NCI-H510A treated with DMSO at 0.1 percent for 48 hours (cell line): ENCODE measurements around the gene METRN.
"Not testable (repeated sequence)": the region's sequence is repeated elsewhere in the genome, so short reads cannot be mapped to it uniquely, and the experiment has no call there.

Source experiments
- DNase-seq: peaks from one replicate; lab custom pipeline; 2025; lab: John Stamatoyannopoulos, UW

The METRN gene

DNA sequence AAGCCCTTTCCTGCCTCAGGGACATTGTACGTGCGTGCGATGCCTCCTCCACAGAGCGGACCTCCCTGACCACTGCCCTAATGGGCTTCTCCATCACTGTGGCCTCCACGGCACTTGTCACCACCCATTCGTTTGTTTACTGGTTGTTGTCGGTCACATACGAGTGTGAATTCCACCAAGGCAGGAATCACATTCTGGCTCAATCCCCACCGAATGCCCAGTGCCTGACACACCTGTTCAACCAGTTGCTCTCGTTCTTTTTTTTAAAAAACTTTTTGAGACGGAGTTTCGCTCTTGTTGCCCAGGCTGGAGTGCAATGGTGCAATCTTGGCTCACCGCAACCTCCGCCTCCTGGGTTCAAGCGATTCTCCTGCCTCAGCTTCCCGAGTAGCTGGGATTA, 23.7 kb upstream of the METRN start:
- not testable (repeated sequence) for DNase-seq

DNA sequence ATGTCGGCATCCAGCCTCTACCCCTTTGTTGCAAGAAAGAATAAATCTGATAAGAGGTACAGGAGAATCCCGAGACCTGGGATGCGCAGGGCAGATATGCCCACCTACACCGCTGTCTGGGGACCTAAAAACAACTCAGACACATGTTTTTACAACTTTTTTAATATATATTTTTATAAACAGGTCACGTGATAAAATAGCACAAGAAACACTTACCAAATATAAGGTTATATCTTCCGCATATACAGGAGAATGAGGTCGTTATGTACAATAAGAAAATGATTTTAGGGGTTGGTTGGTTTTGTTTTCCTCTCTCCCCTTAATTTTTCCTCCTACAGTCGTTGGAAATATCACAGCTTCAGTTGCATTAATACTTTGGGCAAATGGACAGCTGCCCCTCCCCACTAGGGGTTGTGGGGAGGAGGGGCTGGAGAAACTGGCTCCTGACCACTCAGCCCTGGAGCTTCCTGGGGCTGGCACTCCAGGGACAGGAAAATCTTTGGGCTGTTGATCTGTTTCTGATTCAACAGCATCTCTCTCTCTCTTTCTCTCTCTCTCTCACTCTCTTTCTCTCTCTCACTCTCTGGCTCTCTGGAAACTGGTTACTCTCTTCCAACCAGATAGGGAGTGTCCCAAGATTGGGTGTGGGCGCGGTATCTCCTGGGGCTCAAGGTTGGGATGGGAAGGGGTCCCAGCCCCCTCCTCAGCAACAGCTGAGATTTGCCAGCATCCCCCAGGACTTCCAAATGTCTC, 22.4 kb upstream of the METRN start:
- no peak for DNase-seq

DNA sequence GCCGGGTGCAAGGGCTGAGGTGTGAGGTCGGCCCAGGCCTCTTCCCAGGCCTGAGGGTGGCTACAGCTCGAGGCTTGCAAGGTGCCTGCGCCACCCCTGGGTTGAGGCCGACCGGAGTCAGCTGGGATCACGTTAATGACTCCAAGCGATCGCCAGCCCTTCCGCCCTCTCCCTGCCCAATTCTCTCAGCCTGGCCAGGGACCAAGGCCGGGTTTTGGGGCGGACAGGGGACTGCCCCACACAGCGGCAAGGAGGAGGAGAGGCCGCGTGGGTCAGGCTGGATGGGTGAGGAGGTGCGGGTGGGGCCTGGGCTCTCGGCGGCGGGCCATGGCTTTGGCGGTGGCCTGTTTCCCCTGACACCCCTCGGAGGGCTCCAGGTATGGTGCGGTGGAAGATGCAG, 21.6 kb upstream of the METRN start:
- no peak for DNase-seq

DNA sequence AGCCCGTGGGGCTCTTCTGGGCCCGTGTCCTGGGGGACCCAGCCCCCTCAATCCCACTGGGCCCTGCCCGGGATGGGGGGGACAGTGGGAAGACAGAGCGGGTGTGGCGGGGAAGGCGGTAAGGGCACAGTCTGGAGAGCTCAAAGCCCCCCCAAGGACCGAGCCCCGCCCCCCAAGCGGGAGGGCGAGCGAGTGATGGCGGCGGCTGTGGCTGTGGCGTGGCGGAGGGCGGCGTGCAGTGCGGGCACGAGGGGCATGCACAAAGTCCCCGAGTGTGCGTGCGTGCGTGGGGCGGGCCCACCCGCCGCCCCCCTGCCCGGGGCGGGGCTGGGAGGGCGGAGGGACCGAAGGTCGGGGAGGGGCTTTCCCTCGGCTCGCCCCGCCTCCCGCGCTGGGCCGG, 21.2 kb upstream of the METRN start:
- no peak for DNase-seq

DNA sequence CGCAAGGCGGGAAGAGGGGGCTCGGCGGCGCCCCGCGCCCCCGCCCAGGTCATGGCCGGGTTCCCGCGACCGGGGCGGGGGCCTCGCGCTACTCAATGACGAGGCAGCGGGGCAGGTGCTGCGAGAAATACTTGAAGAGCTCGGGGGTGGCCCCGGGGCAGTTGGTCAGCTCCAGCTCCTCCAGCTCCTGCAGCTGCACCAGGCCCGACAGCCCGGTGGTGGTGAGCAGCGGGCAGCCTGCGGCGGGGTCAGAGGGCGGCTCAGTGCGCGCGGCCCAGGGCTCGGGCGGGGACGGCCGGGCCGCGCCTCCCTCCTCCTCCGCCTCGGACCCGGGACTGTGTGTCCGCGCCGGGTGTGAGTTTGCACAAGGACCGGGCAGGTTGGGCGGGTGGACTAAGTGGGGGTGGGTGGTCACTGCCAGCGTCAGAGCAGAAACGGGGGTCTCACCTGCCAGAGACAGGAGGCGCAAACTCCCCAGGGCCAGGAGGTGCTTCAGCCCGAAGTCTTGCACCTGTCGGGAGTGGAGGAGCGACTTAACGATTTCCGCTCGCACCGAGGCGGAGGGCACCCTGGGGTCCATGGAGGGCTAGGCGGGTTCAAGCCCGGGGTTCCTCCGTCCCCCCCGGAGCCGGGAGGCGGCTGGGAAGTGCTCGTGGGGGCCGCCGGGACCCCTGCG, 20.6 kb upstream of the METRN start:
- no peak for DNase-seq

DNA sequence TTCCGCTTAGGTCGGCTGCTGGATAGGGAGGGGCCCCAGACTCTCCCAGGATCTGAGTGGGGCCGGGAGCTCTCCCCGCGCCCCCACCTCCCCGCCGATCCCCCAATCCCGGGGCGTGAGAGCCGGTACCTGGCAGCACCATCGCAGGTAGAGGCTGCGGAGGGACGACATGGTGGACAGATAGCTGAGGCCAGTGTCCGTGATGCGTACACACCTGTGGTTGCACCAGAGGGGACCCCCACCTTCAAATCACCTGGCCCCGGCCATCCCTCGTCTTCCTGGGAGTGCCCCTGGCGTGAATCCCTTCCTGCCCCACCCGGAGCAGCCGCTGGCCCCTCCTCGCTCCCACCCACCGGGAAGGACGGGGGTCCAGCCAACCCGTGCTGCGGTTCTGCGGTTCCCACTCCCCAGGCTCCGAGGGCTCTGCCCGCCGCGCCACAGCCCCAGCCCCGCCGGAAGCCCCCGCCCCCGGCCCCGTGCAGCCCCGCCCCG, 20.0 kb upstream of the METRN start:
- DNase-seq = no peak

DNA sequence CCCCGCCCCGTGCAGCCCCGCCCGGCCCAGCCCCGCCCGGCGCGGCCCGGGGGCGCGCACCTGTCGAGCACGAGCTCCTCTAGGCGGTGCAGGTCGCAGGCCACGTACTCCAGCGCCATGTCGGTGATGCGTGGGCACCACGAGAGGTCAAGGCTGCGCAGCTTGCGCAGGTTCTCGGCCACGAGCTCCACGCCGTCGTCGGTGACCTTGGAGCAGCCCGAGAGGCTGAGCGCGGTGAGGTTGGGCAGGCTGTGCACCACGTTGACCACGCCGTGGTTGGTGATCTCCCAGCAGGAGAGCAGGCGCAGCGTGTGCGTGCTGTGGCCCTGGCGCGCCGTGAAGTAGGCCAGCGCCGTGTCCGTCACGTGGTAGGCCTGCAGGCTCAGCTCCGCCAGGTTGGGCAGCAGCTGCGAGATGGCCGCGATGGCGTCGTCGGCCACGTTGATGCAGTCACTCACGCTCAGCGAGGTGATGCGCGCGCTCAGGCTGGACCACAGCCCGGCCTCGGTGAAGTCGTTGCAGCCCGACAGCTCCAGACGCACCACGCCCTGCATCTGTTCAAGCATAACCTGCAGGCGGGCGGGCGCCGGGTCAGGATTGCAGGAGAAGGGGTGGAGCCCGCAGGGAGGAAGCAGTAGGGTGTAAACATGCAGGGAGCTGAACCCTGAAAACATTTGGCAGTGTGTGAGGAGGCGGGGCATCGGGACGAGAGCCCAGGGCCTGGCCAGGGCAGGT, 19.4 kb upstream of the METRN start:
- peak; percentile 90 for DNase-seq

DNA sequence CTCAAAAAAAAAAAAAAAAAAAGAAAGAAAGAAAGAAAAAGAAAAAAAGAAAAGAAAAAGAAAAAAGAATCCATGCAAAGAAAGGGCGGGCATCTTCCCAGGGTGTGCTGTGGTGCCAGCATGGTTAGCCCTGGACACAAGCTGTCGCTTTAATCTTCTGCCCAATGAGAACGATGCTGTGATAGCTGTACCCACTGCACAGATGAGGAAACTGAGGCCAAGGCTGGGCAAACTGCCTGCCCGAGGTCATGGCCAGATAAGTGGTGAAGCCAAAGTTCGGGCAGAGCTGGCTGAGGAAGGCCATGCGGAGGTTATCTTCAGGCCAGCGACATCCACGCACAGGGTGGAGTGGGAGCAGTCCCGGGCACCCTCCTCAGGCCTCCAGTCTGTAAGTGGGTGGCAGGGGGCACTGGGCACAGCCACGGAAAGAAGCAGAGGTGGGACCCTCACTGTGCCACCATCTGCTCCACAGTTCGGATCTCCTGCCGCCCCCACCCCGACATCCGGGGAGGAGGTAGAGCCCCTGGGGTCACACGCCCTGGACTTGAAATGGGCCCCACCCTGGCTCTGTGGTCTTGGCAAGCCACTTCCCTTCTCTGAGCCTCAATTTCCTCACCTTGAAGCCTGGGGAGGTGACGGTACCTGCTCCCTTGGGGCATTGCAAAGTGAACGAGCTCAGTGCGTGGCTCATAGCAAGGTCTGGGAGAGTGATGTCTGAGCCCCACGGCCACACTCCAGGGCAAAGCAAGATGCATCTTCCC, 15.8 kb upstream of the METRN start:
- DNase-seq = no peak

DNA sequence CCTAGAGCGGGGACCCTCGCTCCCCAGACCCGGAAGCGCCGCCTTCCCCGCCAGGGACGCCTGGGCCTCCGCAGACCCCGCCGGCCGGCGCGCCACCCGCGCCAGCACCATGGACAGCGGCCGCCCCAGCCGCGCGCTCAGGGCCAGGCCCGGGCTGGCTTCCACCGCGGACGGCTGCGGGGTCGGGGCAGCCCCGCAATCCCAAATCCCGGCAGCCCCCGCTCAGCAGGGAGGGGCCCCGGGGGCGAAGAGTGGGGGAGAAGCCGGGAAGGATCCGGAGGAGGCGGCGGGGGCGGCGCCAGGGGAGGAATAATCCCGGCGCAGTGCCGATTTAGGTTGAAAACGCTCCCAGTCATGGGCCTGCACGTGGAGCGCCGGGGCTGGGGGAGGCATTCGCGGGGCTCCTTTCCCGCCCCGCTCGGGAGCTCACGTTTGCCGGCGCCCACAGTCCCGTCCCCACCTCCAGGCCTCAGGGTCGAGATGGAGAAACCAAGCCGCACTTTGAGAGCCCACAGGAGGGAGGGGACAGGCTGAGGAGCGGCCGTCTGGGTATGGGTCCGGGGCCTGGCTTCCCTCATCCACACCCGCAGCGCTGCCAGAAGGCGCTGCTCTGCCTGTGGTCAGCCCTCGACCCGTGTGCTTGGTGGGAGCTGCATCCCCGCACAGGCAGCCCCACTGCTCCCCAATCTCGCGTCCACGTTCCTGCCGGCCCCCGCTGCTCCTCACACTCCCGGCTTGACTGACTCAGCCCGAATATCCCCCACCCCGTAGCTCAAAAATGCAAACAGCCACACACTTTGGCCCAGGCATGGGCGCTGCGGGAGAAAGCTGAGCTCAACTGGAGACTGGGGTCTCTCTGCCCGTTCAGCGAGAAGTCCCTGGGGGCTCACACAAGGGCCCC, 14.0 kb upstream of the METRN start:
- no peak for DNase-seq

DNA sequence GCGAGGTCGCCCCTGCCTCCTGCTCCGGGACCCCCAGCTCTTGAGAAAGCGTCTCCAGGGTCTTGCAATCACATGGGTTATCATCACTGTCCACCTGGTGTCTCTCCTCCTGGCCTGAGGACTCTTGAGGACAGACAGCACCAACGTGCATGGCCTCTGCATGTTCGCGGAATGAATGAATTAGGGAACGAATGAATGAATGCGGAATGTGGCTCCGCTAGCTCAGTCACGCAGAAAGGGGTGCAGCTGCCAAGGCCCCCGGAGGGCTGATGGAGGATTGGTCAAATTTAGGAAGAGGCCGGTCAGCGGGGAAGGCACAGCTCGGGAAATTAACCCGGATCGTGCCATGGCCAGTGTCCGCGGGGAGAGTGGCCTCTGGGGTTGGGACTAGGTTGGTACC, 12.6 kb upstream of the METRN start:
- no peak for DNase-seq

DNA sequence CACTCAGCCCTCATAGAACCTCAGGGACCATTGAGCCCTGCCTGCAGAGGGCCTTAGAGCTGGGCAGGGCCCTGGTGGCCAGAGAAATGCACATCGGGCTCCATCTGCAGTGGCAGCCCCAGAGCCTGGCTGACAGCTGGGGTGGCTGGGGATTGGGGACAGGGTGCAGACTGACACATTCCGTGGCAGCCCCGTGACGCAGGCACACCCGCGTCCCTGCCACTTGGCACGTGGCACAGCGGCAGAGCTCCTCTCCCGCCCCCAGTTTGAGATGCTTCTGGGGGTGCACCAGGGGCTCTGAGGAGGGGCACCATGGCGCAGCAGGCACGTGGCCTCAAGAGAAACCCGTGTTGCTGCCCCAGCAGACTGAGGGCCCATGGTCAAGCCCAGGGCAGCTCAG, 11.5 kb upstream of the METRN start:
- no peak for DNase-seq

DNA sequence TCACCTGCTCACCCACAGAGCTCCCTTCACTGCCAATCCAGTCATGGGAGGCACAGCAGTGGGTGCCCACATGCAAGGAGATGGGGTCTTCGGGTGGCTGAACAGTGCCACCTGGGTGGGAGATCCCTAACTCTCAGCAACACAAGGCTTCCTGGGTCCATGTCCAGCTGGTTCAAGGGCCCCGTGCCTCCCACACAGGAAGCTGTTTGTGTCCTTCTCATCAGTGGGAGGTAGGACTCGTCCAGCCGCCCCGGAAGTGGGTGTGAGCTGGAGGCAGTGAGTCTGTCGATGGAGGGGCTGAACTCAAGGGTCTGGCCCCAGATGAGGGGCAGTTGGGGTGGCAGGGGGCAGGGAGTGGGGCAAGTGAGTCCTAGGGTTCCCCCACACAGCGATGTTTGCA, 10.9 kb upstream of the METRN start:
- no peak for DNase-seq

DNA sequence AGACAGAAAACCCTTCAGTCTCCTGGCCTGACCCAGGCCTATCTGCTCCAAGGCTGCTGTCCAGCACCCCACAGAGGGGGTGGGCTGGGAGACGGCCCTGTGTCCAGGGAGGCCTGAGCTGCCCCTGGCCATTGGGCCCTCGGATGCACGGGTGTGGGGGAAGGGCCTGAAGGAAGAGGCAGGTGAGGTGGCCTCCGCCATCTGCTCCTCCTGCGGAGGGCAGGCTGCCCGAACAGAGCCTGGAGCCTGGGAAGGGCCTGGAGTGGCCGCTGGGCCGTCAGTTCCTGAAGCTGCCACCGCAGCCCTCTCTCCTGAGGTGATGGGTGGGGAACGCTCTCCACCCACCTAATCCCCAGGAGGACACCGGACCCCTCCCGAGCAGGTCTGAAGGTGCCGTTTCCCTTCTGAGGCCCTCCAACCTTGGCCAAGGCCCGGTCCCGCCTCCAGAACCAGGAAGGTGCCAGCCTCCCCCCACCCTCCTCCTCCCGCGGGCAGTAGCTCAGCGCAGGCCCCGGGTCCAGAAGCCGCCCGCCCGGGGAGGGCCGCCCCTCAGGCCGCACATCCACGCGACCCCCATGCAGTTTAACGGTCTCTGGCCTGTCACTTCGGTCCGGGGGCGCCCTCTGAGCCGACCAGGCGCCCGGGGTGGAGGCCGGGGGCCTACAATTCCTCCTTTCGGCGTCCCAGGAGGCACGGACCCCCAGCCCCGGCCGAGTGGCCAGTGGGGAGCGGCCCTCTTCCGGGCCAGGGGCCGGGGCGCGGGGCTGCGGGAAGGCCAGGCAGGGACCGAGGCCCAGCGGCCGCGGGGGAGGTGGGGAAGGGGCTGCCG, 10.2 kb upstream of the METRN start:
- DNase-seq = no peak

DNA sequence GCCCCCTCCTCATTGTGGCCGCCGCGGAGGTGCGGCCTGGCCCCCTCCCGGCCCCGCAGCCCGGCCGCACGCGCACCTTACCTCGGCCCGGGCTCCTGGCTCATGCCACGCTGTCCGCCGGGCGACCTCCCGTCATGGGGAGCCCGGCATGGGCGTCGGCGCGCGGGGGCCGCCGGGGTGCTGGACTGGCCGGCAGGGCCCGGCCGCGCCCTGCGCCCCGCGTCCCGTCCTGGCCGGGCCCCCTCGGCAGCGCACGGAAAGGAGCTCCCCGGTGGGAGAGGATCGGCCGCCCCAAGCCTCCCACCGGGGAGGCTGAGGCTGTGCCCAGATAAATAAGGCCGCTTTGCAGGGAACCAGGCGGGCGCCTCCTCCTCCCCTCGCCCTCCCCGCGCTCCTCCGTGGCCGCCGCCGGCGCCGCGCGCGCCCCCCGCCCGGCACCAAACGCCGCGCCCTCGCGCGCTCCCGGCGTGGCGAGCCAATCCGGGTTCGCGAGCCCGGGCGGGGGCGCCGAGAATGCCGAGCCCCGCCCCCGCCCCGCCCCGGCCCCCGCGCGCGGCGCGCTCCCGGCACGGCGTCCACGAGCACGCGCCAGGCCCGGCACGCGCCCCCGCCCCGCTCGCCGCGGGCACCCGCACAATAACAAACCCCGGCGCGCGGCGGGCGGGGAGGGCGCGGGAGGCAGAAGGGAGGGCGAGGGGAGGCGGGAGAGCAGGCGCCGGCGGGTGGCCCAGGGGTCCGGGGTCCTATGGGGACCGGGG, 9.3 kb upstream of the METRN start, which contains the start of gene FBXL16:
TSS of gene FBXL16 (minus strand) at position 371 of the 758 bp plus-strand sequence. CDS start 8,396 bp downstream, outside the sequence.
- no peak for DNase-seq

DNA sequence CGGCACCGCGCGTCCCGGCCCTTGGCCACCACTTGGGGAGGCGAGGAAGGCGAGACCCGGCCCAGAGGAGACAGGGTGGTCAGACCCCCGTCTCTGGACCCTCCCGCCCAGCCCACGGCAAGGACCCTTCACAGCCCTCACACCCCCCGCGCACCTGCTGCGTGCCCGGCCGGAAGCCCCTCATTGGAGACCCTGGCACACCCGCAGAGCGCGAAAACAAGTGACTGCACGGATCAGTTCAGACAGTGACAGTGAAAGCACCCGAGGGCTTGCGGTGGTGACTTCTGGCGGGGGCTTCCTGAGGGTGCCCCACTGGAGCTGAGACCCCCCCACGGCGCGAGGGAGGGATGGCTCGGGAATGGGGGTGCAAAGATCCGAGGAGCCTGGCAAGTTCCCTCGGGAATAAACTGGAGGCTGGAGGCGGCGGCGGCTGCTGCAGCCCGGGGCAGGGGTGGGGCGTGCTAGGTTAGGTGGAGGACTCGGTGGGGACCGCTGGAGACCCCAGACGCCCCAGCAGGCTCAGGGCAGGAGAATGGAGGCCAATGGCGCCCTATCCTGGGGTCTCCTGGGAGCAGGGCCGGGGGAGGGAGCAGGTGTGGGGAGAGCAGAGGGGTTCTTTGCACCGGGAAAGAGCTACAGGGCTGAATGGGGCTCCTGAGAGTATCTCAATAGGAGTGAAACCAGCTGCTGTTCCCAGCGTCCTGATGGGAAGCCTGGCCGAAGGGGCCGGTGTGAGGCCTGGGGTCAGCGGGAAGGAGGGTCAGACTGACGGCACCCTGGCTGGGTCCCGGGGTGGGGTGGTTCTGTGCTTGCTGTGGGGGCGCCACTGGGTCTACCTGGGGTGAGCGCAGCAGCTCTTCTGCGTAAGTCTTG, 8.5 kb upstream of the METRN start:
- no peak for DNase-seq

DNA sequence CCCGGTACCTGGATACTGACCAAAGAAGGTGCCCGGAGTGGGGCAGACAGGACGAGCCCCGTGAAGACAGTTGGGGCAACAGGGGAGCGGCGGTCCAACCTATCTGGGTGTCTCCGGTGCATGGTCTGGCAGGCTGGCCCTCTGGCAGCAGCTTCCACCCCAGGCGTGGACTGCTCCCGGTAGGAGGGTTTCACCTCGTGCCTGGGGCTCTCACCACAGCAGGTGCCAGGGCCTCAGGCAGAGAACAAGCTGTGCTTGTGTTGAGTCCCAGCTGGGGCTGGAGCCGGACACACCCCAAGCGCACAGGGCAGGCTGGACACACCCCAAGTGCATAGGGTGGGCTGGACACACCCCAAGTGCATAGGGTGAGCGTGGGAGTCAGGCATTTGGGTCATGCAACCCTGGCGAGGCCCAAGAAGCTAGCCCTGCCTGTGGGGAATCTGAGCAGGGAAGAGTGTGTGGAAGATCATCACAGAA, 7.8 kb upstream of the METRN start:
- no peak for DNase-seq

DNA sequence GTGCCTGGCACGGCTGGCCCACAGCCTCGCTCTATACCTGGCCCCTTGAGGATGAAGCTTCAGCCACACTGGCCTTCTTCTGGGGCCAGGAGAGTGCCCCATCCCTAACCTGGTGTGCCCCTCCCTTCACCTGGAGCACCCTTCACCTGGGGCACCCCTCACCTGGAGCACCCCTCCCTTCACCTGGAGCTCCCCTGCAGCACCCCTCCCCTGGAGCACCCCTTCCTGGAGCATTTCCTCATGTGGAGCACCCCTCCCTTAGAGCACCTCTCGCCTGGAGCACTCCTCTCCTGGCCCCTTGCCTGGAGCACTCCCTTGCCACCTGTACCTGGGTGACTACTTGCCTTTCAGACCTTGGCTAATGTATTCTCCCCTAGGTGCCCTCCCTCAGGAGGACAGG, 6.9 kb upstream of the METRN start:
- no peak for DNase-seq

DNA sequence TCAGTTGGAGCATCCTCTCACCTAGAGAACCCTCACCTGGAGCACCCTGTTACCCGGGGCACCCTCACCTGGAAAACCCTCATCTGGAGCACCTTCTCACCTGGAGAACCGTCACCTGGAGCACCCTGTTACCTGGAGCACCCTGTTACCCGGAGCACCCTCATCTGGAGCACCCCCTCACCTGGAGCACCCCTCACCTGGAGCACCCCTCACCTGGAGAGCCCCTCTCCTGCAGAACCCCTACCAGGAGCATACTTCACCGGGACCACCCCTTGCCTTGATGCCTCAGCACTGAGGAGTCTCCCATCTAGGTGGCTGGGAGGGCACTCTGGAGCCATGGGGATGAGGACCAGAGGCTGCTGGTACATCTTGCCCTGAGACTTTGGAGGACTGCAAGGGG, 6.0 kb upstream of the METRN start:
- DNase-seq = no peak
